BLaER1 treated with 17β-estradiol and CSF1 and Interleukin-3, amounts not matched to agents 10 nM and 100 nM (cell line): ENCODE data around the gene BCKDK.
A peak's percentile ranks its signal among the peaks of the same experiment; 100 is the strongest.

Experiments
- H3K27ac ChIP-seq, 11 experiments: shearing (Covaris generic); formaldehyde crosslinking; 2 replicates each; pipeline ENCODE4 v1.8.1; 2022
- H3K27me3 ChIP-seq, 11 experiments: shearing (Covaris generic); formaldehyde crosslinking; 2 replicates each; pipeline ENCODE4 v1.8.1; 2022
- H3K36me3 ChIP-seq, 11 experiments: shearing (Covaris generic); formaldehyde crosslinking; 2 replicates each; pipeline ENCODE4 v1.8.1; 2022
- H3K4me1 ChIP-seq, 10 experiments: shearing (Covaris generic); formaldehyde crosslinking; 2 replicates each; pipeline ENCODE4 v1.8.1; 2022
- H3K4me2 ChIP-seq, 11 experiments: shearing (Covaris generic); formaldehyde crosslinking; 2 replicates each; pipeline ENCODE4 v1.8.1; 2022
- H3K4me3 ChIP-seq, 10 experiments: shearing (Covaris generic); formaldehyde crosslinking; 2 replicates each; pipeline ENCODE4 v1.8.1; 2022
- H3K9ac ChIP-seq, 11 experiments: shearing (Covaris generic); formaldehyde crosslinking; 2 replicates each; pipeline ENCODE4 v1.8.1; 2022
- H3K9me3 ChIP-seq, 11 experiments: shearing (Covaris generic); formaldehyde crosslinking; replicated peaks in 1 of 11; 2 replicates each; pipeline ENCODE4 v1.8.1; 2022
- H4K20me1 ChIP-seq, 11 experiments: shearing (Covaris generic); formaldehyde crosslinking; 2 replicates each; pipeline ENCODE4 v1.8.1; 2022
- Cebpa-rat ChIP-seq, 11 experiments: shearing (Covaris generic); IDR thresholded peaks; 2 replicates each; pipeline ENCODE4 v1.8.1; 2022

The BCKDK gene

DNA sequence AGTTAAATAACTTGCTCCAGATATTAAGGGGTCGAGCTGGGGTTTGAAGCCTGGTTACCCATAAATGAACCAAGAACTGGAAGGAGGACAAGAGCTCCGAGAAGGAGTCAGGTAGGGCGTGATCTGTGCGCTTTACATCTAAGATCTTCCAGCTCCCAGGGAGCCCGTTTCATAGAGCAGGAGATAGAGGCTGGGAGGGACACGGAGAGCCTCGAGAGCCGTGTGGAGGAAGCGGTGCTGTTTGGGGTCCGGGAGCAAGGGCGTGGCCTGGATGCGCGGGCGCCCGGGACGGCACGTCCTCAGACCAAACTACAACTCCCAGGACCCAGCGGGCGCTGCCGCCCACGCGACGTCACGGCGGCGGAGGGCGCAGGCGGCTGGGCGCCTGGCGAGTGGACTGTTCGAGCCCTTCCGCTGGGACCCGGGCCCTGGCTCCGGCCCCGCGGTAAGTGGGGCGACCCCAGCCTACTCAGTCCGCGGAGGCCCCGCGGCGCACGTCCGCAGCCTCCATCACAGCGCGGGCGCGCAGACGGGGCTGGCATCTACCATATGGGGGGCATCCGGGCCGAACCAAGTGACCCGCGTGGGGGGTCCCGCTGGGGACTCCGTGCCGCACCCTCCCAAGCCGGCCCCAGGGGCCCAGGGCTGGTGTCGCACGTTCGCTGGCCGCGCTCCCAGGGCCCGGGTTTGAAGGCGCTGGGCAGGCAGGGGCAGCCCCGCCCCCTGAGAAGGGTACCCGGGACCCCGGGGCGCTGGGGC, at the start of gene BCKDK:
BCKDK (plus strand) TSS at position 352 of the 759 bp plus-strand sequence. CDS start 838 bp downstream, outside the sequence.
- Histone ChIP-seq H3K9ac (peak within 1 kb of the TSS; percentile 88 to 98 (median 95)), H3K36me3 (peaks cover 35 to 41% (median 38%) of the 10 kb centered on the region in 11 experiments), H3K4me3 (peak within 1 kb of the TSS; percentile 84 to 100 (median 98)), H3K27me3 (no peaks in the 10 kb centered on the region), H3K9me3 (no peaks in the 10 kb centered on the region), H3K4me2 (peak within 1 kb of the TSS; percentile 87 to 99 (median 96)), H3K27ac (peak within 1 kb of the TSS; percentile 85 to 96 (median 91)), H3K4me1 (peaks cover 35 to 64% (median 50%) of the 10 kb centered on the region in 10 experiments), H4K20me1 (no peaks in the 10 kb centered on the region; a peak in 1 of 22 replicates)
- TF ChIP-seq Cebpa-rat (IDR thresholded peaks at IDR 0.05): no peak

GRCh38 chr16:31061126-31061812, 46.9 kb upstream of the BCKDK start:
- H3K9ac ChIP-seq: no peak overlapping the region
- peaks cover 13 to 27% (median 22%) of the 10 kb centered on the region in 10 experiments; a peak in 19 of 20 replicates for H3K4me1 ChIP-seq
- peaks cover 0 to 60% (median 47%) of the 10 kb centered on the region in 11 experiments; a peak in 16 of 22 replicates for H4K20me1 ChIP-seq
- H3K4me2 ChIP-seq: no peak overlapping the region
- peaks cover 46 to 90% (median 75%) of the 10 kb centered on the region in 11 experiments for H3K36me3 ChIP-seq
- no peaks in the 10 kb centered on the region for H3K9me3 ChIP-seq
- TF ChIP-seq Cebpa-rat (IDR thresholded peaks at IDR 0.05): no peak
- no peak overlapping the region for H3K4me3 ChIP-seq
- H3K27ac ChIP-seq: no peak overlapping the region
- H3K27me3 ChIP-seq: no peaks in the 10 kb centered on the region

- Histone ChIP-seq H3K36me3 (peaks cover 46 to 90% (median 81%) of the 10 kb centered on the region in 11 experiments), H3K9ac (no peak overlapping the region), H3K27ac (no peak overlapping the region), H3K4me3 (no peak overlapping the region), H3K27me3 (no peaks in the 10 kb centered on the region), H3K4me2 (no peak overlapping the region), H3K4me1 (peaks cover 14 to 30% (median 25%) of the 10 kb centered on the region in 10 experiments; a peak in 19 of 20 replicates), H3K9me3 (no peaks in the 10 kb centered on the region), H4K20me1 (peaks cover 0 to 67% (median 54%) of the 10 kb centered on the region in 11 experiments; a peak in 16 of 22 replicates)
- TF ChIP-seq Cebpa-rat (IDR thresholded peaks at IDR 0.05): no peak
Observed at GRCh38 chr16:31061813-31062440, 46.3 kb upstream of the BCKDK start.

DNA sequence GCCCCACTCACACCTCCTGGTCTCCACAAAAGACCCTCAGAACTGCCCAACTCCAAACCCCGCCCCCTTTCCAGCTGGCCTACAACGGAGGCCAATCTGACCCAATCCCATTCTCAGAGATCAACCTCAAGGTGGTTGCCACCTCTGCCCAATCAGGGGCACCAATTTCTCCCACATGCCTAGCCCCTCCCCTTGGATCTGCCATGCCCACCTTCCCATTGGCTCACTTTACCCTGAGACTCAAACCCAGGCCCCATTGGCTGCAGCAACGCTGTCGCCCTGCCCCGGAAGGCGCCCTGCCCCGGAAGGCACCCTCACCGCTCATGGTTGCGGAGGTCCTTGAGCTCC, 44.7 kb upstream of the BCKDK start:
- no peak overlapping the region; a peak in 1 of 22 replicates for H3K27ac ChIP-seq
- no peak for TF ChIP-seq Cebpa-rat (IDR thresholded peaks at IDR 0.05)
- H3K9ac ChIP-seq: no peak overlapping the region
- no peak overlapping the region for H3K4me3 ChIP-seq
- no peaks in the 10 kb centered on the region for H3K9me3 ChIP-seq
- H3K36me3 ChIP-seq: peaks cover 40 to 87% (median 73%) of the 10 kb centered on the region in 11 experiments
- peaks cover 14 to 30% (median 25%) of the 10 kb centered on the region in 10 experiments; a peak in 19 of 20 replicates for H3K4me1 ChIP-seq
- no peak overlapping the region for H3K4me2 ChIP-seq
- H3K27me3 ChIP-seq: no peaks in the 10 kb centered on the region
- H4K20me1 ChIP-seq: peaks cover 0 to 82% (median 67%) of the 10 kb centered on the region in 11 experiments; a peak in 17 of 22 replicates

- no peak for TF ChIP-seq Cebpa-rat (IDR thresholded peaks at IDR 0.05)
- Histone ChIP-seq H3K4me2 (peak overlapping the region in 9 of 11 experiments; percentile 43 to 70 (median 61); a peak in 17 of 22 replicates), H3K36me3 (peaks cover 40 to 81% (median 68%) of the 10 kb centered on the region in 11 experiments), H4K20me1 (peaks cover 0 to 87% (median 72%) of the 10 kb centered on the region in 11 experiments; a peak in 17 of 22 replicates), H3K4me1 (peaks cover 14 to 30% (median 25%) of the 10 kb centered on the region in 10 experiments; a peak in 19 of 20 replicates), H3K27ac (peak overlapping the region in 6 of 11 experiments; percentile 9 to 57 (median 38); a peak in 7 of 22 replicates), H3K4me3 (no peak overlapping the region), H3K27me3 (no peaks in the 10 kb centered on the region), H3K9me3 (no peaks in the 10 kb centered on the region), H3K9ac (peak overlapping the region in 8 of 11 experiments; percentile 8 to 47 (median 29); a peak in 6 of 22 replicates)
Observed at GRCh38 chr16:31063843-31064611, 44.2 kb upstream of the BCKDK start.

DNA sequence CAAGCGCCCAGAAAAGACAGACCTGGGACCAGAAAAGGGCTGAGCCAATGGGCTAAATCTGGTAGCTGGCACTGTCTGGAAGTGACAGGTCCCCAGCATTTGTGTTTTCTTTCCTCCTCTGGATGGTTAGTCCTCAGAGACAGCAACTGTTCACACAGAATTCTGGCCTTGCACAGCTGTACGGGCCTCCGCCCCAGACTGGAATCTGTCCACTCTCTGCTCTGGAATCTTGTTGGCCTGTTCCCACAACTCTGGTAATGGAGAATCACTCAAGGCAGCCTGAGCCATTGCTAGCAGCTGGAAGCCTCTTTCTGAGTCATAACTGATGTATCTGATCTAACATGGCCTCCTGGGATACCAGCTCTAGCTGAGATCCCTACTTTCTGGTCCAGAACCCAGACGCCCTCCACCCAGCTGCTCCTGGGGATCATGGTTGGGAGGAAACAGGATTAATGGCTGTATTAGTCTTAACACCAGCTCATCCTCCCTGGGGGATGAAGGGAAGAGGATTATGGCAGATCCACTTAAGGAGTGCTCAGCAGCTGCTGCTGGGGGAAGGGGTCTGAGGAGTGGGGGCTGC, 43.2 kb upstream of the BCKDK start:
- peaks cover 40 to 72% (median 59%) of the 10 kb centered on the region in 11 experiments for H3K36me3 ChIP-seq
- H3K9ac ChIP-seq: peak overlapping the region in 8 of 11 experiments; percentile 8 to 47 (median 29); a peak in 9 of 22 replicates
- peak overlapping the region in 10 of 11 experiments; percentile 4 to 70 (median 60); a peak in 18 of 22 replicates for H3K4me2 ChIP-seq
- H3K4me1 ChIP-seq: peaks cover 14 to 30% (median 25%) of the 10 kb centered on the region in 10 experiments; a peak in 19 of 20 replicates
- H3K27ac ChIP-seq: peak overlapping the region in 7 of 11 experiments; percentile 9 to 57 (median 38); a peak in 12 of 22 replicates
- no peaks in the 10 kb centered on the region for H3K9me3 ChIP-seq
- TF ChIP-seq Cebpa-rat (IDR thresholded peaks at IDR 0.05): no peak
- H3K4me3 ChIP-seq: no peak overlapping the region
- H3K27me3 ChIP-seq: no peaks in the 10 kb centered on the region
- H4K20me1 ChIP-seq: peaks cover 0 to 97% (median 77%) of the 10 kb centered on the region in 11 experiments; a peak in 17 of 22 replicates

GRCh38 chr16:31067342-31067741, 40.8 kb upstream of the BCKDK start:
- no peak for TF ChIP-seq Cebpa-rat (IDR thresholded peaks at IDR 0.05)
- H3K4me3 ChIP-seq: no peak overlapping the region
- peaks cover 26 to 45% (median 38%) of the 10 kb centered on the region in 10 experiments for H3K4me1 ChIP-seq
- H3K9ac ChIP-seq: no peak overlapping the region
- H4K20me1 ChIP-seq: peaks cover 0 to 97% (median 63%) of the 10 kb centered on the region in 11 experiments; a peak in 17 of 22 replicates
- H3K27me3 ChIP-seq: no peaks in the 10 kb centered on the region
- no peaks in the 10 kb centered on the region for H3K9me3 ChIP-seq
- H3K36me3 ChIP-seq: peaks cover 17 to 52% (median 35%) of the 10 kb centered on the region in 11 experiments
- H3K4me2 ChIP-seq: no peak overlapping the region
- no peak overlapping the region for H3K27ac ChIP-seq
